A549 (cell line): ENCODE measurements around the gene BHLHA15. TPM values are rescaled to one million over a fixed set of nuclear protein-coding genes. Genes with fewer than 3 reads are reported as not detected.

Source experiments
- ATAC-seq, 2 experiments: fragments of 200-7000 bp in 1 of 2; fragments of >200 bp in 1 of 2; cut with Nextera tagmentation in 1 of 2; cut with Tn5 transposase in 1 of 2; 3 replicates each; pipeline versions ENCODE4 v1.8.0 to v1.9.1; 2018 to 2020; ENCODE audit warnings: mild to moderate bottlenecking in 1 of 2, moderate library complexity in 1 of 2
- CTCF ChIA-PET: fragments of 300-600 bp; sonication (Branson Sonifier 250); formaldehyde crosslinking; extraction: SDS; loops from one replicate; lab custom pipeline; 2021; ENCODE audit warnings: antibody characterized with exemption, inconsistent platforms; lab: Yijun Ruan, JAX
- POLR2A ChIA-PET: fragments of 350-600 bp; formaldehyde crosslinking; extraction: SDS; loops from one replicate; lab custom pipeline; 2021; ENCODE audit warnings: antibody characterized with exemption, inconsistent platforms; lab: Yijun Ruan, JAX
- DNase-seq, 2 experiments: peaks; one replicate each; pipeline versions ENCODE4 v3.0.0 to v3.0.0-alpha.2; 2011 to 2016; ENCODE audit warnings: low read depth in 1 of 2, low spot score in 1 of 2
- FAIRE-seq: peaks from 2 replicates; lab custom pipeline; 2011; peaks lifted over from hg19 to GRCh38; lab: Jason Lieb, UNC
- H3K27ac ChIP-seq, 2 experiments: fragments of >200 bp; sonication (Bioruptor Twin); formaldehyde crosslinking; 3 replicates each; pipeline ENCODE4 v1.5.1; 2016 to 2017
- H3K4me1 ChIP-seq: fragments of >200 bp; sonication (Bioruptor Twin); formaldehyde crosslinking; 3 replicates; pipeline ENCODE4 v1.6.1; 2016
- H3K4me2 ChIP-seq: fragments of >200 bp; sonication (Bioruptor Twin); formaldehyde crosslinking; 3 replicates; pipeline ENCODE4 v1.6.1; 2016
- H3K4me3 ChIP-seq: fragments of >200 bp; sonication (Bioruptor Twin); formaldehyde crosslinking; 3 replicates; pipeline ENCODE4 v1.5.1; 2016
- H3K9me3 ChIP-seq: fragments of >200 bp; sonication (Bioruptor Twin); formaldehyde crosslinking; 3 replicates; pipeline ENCODE4 v1.6.1; 2016
- CBX8 ChIP-seq: fragments of 200-600 bp; sonication (generic); IDR thresholded peaks from 2 replicates; pipeline ENCODE4 v1.6.1; 2016
- CHD2 ChIP-seq: fragments of 150-350 bp; IDR thresholded peaks from 2 replicates; pipeline ENCODE4 v1.6.1; 2014; ENCODE audit warnings: low read length; ENCODE audit not compliant: partially characterized antibody
- E2F6 ChIP-seq: IDR thresholded peaks from 2 replicates; pipeline ENCODE4 v1.6.1; 2012; ENCODE audit warnings: low read depth, borderline replicate concordance
- EHF ChIP-seq: fragments of 250-450 bp; sonication (Bioruptor Pico); IDR thresholded peaks from 2 replicates; pipeline ENCODE4 v1.5.0; 2020; ENCODE audit warnings: mild to moderate bottlenecking
- ESRRA ChIP-seq: fragments of 150-350 bp; IDR thresholded peaks from 2 replicates; pipeline ENCODE4 v1.6.1; 2014; ENCODE audit warnings: mild to moderate bottlenecking, low read length, borderline replicate concordance
- FOXS1 ChIP-seq: fragments of 250-450 bp; sonication (Bioruptor Pico); IDR thresholded peaks from 2 replicates; pipeline ENCODE4 v1.5.0; 2020; ENCODE audit warnings: mild to moderate bottlenecking, moderate library complexity
- HDAC2 ChIP-seq: fragments of 200-600 bp; sonication (generic); IDR thresholded peaks from 2 replicates; pipeline ENCODE4 v1.6.1; 2016
- HEYL ChIP-seq: fragments of 250-450 bp; sonication (Bioruptor Pico); IDR thresholded peaks from 2 replicates; pipeline ENCODE4 v1.8.0; 2021; ENCODE audit warnings: mild to moderate bottlenecking, moderate library complexity
- KDM1A ChIP-seq: fragments of 200-600 bp; sonication (generic); IDR thresholded peaks from 2 replicates; pipeline ENCODE4 v1.6.1; 2016; ENCODE audit warnings: low read depth, mild to moderate bottlenecking
- KDM5A ChIP-seq: fragments of 200-600 bp; sonication (generic); IDR thresholded peaks from 2 replicates; pipeline ENCODE4 v1.6.1; 2016; ENCODE audit warnings: antibody characterized with exemption, mild to moderate bottlenecking
- MAFK ChIP-seq: fragments of 450-650 bp; IDR thresholded peaks from 2 replicates; pipeline ENCODE4 v1.6.1; 2014; ENCODE audit not compliant: partially characterized antibody
- MAX ChIP-seq: IDR thresholded peaks from 2 replicates; pipeline ENCODE4 v1.6.1; 2012
- POLR2A ChIP-seq: IDR thresholded peaks from 2 replicates; pipeline ENCODE4 v1.6.1; 2012; ENCODE audit warnings: mild to moderate bottlenecking, low read length
- RARB ChIP-seq: fragments of 250-450 bp; sonication (Bioruptor Pico); IDR thresholded peaks from 2 replicates; pipeline ENCODE4 v1.8.0; 2021; ENCODE audit warnings: mild to moderate bottlenecking, moderate library complexity
- RCOR1 ChIP-seq: fragments of 150-350 bp; IDR thresholded peaks from 2 replicates; pipeline ENCODE4 v1.6.1; 2014; ENCODE audit warnings: antibody characterized with exemption, low read length, low read depth
- SMC3 ChIP-seq: fragments of >200 bp; sonication (Bioruptor Twin); formaldehyde crosslinking; IDR thresholded peaks from 3 replicates; pipeline ENCODE4 v1.6.1; 2018; ENCODE audit warnings: inconsistent platforms
- TFCP2L1 ChIP-seq: fragments of 250-450 bp; sonication (Bioruptor Pico); IDR thresholded peaks from 2 replicates; pipeline ENCODE4 v1.5.0; 2021; ENCODE audit warnings: mild to moderate bottlenecking
- ZFP36 ChIP-seq: fragments of 450-650 bp; IDR thresholded peaks from 2 replicates; pipeline ENCODE4 v1.6.1; 2014; ENCODE audit warnings: borderline replicate concordance; ENCODE audit not compliant: partially characterized antibody
- ZSCAN20 ChIP-seq: fragments of 250-450 bp; sonication (Bioruptor Pico); IDR thresholded peaks from 2 replicates; pipeline ENCODE4 v1.8.0; 2022; ENCODE audit warnings: mild to moderate bottlenecking, moderate library complexity
- WGBS: methylation state at CpG from one replicate; pipeline ENCODE4 v1.1.6; 2017; ENCODE audit errors: missing lambda C conversion rate; 5-methylcytosine and 5-hydroxymethylcytosine counted together
- polyA plus RNA-seq, 4 experiments: library from polyadenylated mRNA; depleted of rRNA in 3 of 4; stranded (reverse); fragments of >200 nt; fragmentation: RNase III in 1 of 4; extraction: RNeasy Plus Mini Kit Qiagen cat#74134 plus additional on column Dnase treatment in 1 of 4; gene quantifications; 2 replicates in 3 of 4; 3 replicates in 1 of 4; pipeline ENCODE4 v1.2.3, GENCODE V29; 2011 to 2017
- TF ChIP-seq, protein P1 (sequence below): fragments of >200 bp; sonication (Bioruptor Twin); formaldehyde crosslinking; IDR thresholded peaks from 2 replicates; pipeline ENCODE4 v1.6.1; 2016
- TF ChIP-seq, protein P2 (sequence below): fragments of 200-600 bp; sonication (generic); IDR thresholded peaks from 2 replicates; pipeline ENCODE4 v1.6.1; 2016; ENCODE audit warnings: antibody characterized with exemption, mild to moderate bottlenecking, moderate library complexity

BHLHA15 gene
- polyA plus RNA-seq, 2 of the 4 experiments (the other 2 are of a cell fraction), result 0.23 to 0.30 TPM

GRCh38 chr7:98204670-98205069 lies 6.6 kb upstream of the BHLHA15 start:
- Histone ChIP-seq H3K4me2 (no peak overlapping the region), H3K4me3 (no peak overlapping the region), H3K4me1 (no peaks in the 10 kb centered on the region), H3K27ac (no peak overlapping the region), H3K9me3 (no peaks in the 10 kb centered on the region)
- TF ChIP-seq CBX8 (no peak), POLR2A (no peak), ZFP36 (no peak), RARB (CRISPR knock-in tag) (no peak)
- 93% methylated on average over 11 of the region's 11 CpGs for WGBS
- CTCF ChIA-PET, result interaction anchor here (0.8 kb wide), 1 partner anchor 188 kb away, joined by 3 read pairs; no protein-coding TSS in a partner anchor
- POLR2A ChIA-PET, result no interaction called here
- DNase-seq (no peak), ATAC-seq (no peak), FAIRE-seq (no peak)

DNA sequence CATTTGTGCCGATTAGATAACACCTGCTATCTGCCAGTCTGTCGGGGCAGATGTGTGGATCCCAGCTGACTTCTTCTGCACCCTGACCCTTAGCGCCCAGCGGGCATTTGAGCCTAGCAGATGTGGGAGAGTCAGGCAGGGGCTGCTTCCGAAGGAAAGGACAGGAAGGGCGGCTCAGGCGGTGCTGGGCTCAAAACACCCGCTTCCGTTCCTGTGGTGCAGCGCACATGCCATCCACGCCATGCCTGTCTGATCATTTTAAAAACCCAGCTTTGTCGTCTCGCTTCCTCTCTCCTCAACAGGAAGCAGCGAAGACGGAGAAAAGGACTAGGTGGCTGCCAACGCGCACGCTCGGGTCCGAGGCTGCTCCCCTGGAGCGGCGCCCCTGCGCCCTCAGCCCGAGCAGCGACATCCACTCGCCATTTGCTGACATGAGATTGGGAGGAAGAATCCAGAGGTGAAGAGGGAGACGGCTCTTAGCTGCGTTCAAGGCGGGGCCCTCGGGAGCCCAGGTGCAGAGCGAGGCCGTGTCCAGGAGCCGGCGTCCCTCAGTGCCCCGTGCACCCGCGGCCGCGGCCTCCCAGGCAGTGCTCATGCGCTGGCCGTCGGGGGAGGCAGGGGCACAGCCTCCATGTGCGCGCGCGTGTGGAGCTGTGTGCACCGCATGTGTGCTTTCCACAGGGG lies 5.9 kb upstream of the BHLHA15 start:
- FAIRE-seq (no peak), ATAC-seq (no peak), DNase-seq (no peak)
- ChIA-PET POLR2A (no interaction called here), CTCF (interaction anchor here (1.0 to 1.8 kb wide), 2 partner anchors 36 to 184 kb away, joined by 3 to 5 read pairs; no protein-coding TSS in a partner anchor)
- TF ChIP-seq FOXS1 (no peak), MAFK (no peak), POLR2A (no peak), ESRRA (no peak), HDAC2 (no peak), HEYL (CRISPR knock-in tag) (no peak), E2F6 (no peak), EHF (CRISPR knock-in tag) (no peak), KDM1A (no peak)
- TF ChIP-seq, protein P1, sequence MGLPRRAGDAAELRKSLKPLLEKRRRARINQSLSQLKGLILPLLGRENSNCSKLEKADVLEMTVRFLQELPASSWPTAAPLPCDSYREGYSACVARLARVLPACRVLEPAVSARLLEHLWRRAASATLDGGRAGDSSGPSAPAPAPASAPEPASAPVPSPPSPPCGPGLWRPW, result no peak
- TF ChIP-seq, protein P2, sequence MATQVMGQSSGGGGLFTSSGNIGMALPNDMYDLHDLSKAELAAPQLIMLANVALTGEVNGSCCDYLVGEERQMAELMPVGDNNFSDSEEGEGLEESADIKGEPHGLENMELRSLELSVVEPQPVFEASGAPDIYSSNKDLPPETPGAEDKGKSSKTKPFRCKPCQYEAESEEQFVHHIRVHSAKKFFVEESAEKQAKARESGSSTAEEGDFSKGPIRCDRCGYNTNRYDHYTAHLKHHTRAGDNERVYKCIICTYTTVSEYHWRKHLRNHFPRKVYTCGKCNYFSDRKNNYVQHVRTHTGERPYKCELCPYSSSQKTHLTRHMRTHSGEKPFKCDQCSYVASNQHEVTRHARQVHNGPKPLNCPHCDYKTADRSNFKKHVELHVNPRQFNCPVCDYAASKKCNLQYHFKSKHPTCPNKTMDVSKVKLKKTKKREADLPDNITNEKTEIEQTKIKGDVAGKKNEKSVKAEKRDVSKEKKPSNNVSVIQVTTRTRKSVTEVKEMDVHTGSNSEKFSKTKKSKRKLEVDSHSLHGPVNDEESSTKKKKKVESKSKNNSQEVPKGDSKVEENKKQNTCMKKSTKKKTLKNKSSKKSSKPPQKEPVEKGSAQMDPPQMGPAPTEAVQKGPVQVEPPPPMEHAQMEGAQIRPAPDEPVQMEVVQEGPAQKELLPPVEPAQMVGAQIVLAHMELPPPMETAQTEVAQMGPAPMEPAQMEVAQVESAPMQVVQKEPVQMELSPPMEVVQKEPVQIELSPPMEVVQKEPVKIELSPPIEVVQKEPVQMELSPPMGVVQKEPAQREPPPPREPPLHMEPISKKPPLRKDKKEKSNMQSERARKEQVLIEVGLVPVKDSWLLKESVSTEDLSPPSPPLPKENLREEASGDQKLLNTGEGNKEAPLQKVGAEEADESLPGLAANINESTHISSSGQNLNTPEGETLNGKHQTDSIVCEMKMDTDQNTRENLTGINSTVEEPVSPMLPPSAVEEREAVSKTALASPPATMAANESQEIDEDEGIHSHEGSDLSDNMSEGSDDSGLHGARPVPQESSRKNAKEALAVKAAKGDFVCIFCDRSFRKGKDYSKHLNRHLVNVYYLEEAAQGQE, result no peak
- no peaks in the 10 kb centered on the region for H3K9me3 ChIP-seq
- no peak overlapping the region for H3K27ac ChIP-seq
- H3K4me3 ChIP-seq, result no peak overlapping the region
- H3K4me1 ChIP-seq, result no peaks in the 10 kb centered on the region
- no peak overlapping the region for H3K4me2 ChIP-seq
- 94% methylated on average over 32 of the region's 47 CpGs for WGBS

GRCh38 chr7:98206451-98207330 lies 4.5 kb upstream of the BHLHA15 start:
- Histone ChIP-seq H3K4me3 (no peak overlapping the region), H3K4me1 (no peaks in the 10 kb centered on the region), H3K27ac (no peak overlapping the region), H3K4me2 (no peak overlapping the region), H3K9me3 (no peaks in the 10 kb centered on the region)
- DNase-seq (no peak), FAIRE-seq (no peak), ATAC-seq (no peak)
- TF ChIP-seq TFCP2L1 (CRISPR knock-in tag) (no peak), ZSCAN20 (CRISPR knock-in tag) (no peak), SMC3 (no peak), CHD2 (no peak), RCOR1 (no peak), KDM5A (no peak), MAX (no peak)
- TF ChIP-seq, protein P1, result no peak
- 93% methylated on average over 42 of the region's 47 CpGs for WGBS
- ChIA-PET POLR2A (no interaction called here), CTCF (interaction anchor here (0.8 to 1.8 kb wide), 2 partner anchors 21 to 186 kb away, joined by 4 to 5 read pairs; no protein-coding TSS in a partner anchor)
